Measurements from ENCODE around the gene ATAD3C.

ATAD3C gene

GRCh38 chr1:1418464-1419362 lies 30.8 kb upstream of the ATAD3C start:
- Mint-ChIP-seq H3K4me3 (peak overlapping the region; percentile 52), H3K4me1 (peaks cover 51% of the 10 kb centered on the region), H3K36me3 (ENCODE audit: low read depth) (peaks cover 4% of the 10 kb centered on the region), H3K9me3 (no peaks in the 10 kb centered on the region), H3K27ac (peak overlapping the region; percentile 93), H3K27me3 (ENCODE audit: low read depth, poor library complexity) (no peaks in the 10 kb centered on the region)
- TF ChIP-seq CTCF (IDR thresholded peaks at IDR 0.05), result no peak
- DNase-seq, result no peak

- no peak overlapping the region for H3K4me3 Mint-ChIP-seq
- H3K9me3 Mint-ChIP-seq, result no peaks in the 10 kb centered on the region
- H3K27ac Mint-ChIP-seq, result peak overlapping the region; percentile 90
- H3K4me1 Mint-ChIP-seq, result peaks cover 53% of the 10 kb centered on the region
- DNase-seq, result no peak
- TF ChIP-seq CTCF (IDR thresholded peaks at IDR 0.05), result no peak
- no peaks in the 10 kb centered on the region for H3K27me3 Mint-ChIP-seq (ENCODE audit: low read depth, poor library complexity)
- H3K36me3 Mint-ChIP-seq (ENCODE audit: low read depth), result peaks cover 4% of the 10 kb centered on the region
Measured at GRCh38 chr1:1419363-1419812, 30.1 kb upstream of the ATAD3C start.

- peaks cover 4% of the 10 kb centered on the region for H3K36me3 Mint-ChIP-seq (ENCODE audit: low read depth)
- DNase-seq, result peak; percentile 37
- H3K4me1 Mint-ChIP-seq, result peaks cover 59% of the 10 kb centered on the region
- H3K4me3 Mint-ChIP-seq, result no peak overlapping the region
- no peaks in the 10 kb centered on the region for H3K9me3 Mint-ChIP-seq
- H3K27ac Mint-ChIP-seq, result peak overlapping the region; percentile 90
- no peak for TF ChIP-seq CTCF (IDR thresholded peaks at IDR 0.05)
- H3K27me3 Mint-ChIP-seq (ENCODE audit: low read depth, poor library complexity), result peaks cover 3% of the 10 kb centered on the region
Measured at GRCh38 chr1:1419813-1420653, 29.5 kb upstream of the ATAD3C start.

- Mint-ChIP-seq H3K4me1 (peaks cover 61% of the 10 kb centered on the region), H3K4me3 (no peak overlapping the region), H3K27me3 (ENCODE audit: low read depth, poor library complexity) (peaks cover 3% of the 10 kb centered on the region), H3K27ac (peak overlapping the region; percentile 79), H3K36me3 (ENCODE audit: low read depth) (peaks cover 4% of the 10 kb centered on the region), H3K9me3 (no peaks in the 10 kb centered on the region)
- DNase-seq, result no peak
- TF ChIP-seq CTCF (IDR thresholded peaks at IDR 0.05), result no peak
Measured at GRCh38 chr1:1420654-1421141, 28.8 kb upstream of the ATAD3C start.

- Mint-ChIP-seq H3K4me3 (peak within 1 kb of the TSS; percentile 13), H3K27me3 (ENCODE audit: low read depth, poor library complexity) (peaks cover 3% of the 10 kb centered on the region), H3K9me3 (no peaks in the 10 kb centered on the region), H3K4me1 (peaks cover 65% of the 10 kb centered on the region), H3K27ac (peak within 1 kb of the TSS; percentile 79), H3K36me3 (ENCODE audit: low read depth) (peaks cover 4% of the 10 kb centered on the region)
- no peak for DNase-seq
- no peak for TF ChIP-seq CTCF (IDR thresholded peaks at IDR 0.05)
Measured at GRCh38 chr1:1421147-1421906, 28.2 kb upstream of the ATAD3C start, which contains the start of gene ANKRD65. TSS of gene ANKRD65 (minus strand) at chr1:1421276. CDS start at chr1:1421005, 271 bp downstream.
